HG02973 (cell line): ENCODE results near the gene SIVA1.

ENCODE experiments used
- ATAC-seq: cut with Tn5 transposase; IDR thresholded peaks from one replicate; pipeline ENCODE4 v1.9.1; 2021; ENCODE audit warnings: moderate library complexity; ENCODE audit not compliant: unreplicated experiment

SIVA1 gene

DNA sequence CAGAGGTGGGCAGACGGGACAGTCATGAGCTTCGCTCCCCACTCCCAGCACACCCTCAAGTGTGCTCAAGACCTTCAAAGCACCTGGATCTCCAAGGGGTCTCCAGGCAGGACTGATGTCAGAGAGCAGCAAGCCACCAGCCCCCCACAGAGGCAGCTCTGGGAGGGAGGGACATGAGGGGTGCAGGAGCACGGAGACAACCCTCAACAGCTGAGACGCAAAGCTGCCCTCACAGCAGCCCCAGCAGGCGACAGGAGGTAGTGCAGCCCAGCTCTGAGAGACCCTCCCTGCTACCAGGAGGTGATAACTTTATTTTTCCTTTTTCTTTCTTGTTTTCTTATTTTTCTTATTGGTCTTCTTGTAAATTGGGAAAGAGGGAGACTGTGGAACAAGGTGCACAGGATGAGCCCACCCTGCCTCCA, 17.9 kb downstream of the SIVA1 start:
- ATAC-seq, result no peak

- ATAC-seq, result no peak
These were observed 18.4 kb downstream of the SIVA1 start for GRCh38 chr14:104771374-104771773.

DNA sequence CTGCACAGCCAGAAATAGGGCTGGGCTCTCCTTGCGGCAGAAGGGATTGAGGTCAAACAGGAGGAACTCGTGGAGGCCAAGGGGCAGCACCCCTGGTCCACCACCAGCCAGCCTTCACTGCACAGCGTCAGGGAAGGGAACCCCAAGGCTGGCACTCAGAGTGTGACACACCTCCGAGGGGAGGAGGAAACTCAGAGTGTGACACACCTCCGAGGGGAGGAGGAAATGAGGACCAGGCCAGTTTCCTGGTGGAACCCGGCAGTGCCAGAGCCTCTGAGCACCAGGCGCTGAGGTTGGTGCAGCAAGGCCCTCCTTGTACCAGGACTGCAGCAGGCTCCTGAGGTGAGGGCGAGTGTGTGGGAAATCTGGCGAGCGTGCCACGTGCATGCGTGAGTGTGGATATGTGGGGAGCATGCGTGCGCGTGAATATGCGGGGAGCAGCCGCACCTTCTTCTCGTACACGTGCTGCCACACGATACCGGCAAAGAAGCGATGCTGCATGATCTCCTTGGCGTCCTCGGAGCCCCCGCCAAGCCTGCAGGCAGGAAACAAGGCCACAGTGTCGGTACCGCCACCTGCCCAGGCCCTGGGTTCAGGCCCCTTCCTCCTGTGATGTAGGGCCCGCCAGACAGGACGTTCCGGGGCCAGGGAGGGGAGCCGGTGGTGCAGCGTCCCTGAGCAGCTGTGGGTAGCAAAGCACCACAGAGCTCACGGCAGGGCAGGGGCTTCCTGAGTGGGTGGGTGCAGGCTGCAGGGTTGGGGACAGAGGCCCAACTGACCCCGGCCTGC, 19.2 kb downstream of the SIVA1 start:
- no peak for ATAC-seq

DNA sequence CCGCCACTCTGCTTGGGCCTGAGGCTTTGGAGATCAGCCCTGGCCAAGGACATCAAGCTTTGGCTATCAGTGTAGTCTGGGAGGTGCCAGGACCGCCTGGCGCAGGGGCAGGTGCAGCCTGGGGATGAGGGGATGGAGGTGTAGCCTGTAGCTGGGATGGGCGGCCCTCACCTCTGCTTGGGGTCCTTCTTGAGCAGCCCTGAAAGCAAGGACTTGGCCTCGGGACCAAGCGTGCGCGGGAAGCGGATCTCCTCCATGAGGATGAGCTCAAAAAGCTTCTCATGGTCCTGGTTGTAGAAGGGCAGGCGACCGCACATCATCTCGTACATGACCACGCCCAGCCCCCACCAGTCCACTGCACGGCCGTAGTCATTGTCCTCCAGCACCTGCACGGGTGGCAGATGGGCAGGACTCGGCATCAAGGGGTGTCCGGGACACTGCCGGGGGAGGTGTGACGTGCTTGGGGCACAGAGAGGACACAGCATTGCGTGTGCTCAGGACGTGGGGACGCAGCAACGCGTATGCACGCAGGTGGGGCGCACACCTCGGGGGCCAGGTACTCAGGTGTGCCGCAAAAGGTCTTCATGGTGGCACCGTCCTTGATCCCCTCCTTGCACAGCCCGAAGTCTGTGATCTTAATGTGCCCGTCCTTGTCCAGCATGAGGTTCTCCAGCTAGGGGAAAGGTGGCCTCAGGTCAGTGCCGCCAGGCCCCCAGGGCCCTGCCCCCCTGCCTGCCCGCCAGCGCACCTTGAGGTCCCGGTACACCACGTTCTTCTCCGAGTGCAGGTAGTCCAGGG, 20.0 kb downstream of the SIVA1 start:
- no peak for ATAC-seq

DNA sequence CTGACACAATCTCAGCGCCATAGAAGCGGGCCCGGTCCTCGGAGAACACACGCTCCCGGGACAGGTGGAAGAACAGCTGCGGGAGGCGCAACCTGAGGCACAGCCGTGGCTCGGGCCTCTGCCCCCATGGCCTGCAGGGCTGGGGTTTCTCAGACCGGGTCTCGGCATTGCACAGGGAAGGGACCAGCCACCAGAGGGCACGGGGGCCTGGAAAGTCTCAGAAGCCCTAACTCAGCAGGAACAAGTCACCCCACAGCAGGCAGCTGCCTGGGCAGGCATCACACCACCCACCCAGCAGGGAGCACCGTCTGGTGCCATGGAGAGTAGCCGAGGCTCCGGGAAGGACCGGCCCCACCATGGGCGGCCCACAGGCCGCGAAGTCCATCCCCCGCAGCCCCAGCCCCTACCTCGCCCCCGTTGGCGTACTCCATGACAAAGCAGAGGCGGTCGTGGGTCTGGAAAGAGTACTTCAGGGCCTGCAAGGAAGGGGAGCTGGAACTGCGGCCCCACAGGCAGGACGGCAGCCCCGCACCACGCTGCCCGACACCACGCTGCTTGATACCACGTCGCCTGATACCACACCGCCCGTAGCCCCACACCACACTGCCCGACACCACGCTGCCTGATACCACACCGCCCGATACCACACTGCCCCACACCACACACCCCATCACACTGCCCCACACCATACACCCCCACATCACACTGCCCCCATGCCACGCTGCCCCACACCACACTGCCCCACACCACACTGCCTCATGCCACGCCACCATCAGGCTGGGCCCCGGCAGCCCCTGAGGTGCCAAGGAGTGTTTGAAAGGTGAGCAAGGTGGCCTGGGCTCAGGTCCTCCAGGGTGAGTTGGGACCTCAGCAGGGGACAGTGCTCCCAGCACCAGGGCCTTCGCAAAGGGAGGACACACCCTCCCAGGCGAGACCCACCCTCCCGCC, 20.8 kb downstream of the SIVA1 start:
- no peak for ATAC-seq

GRCh38 chr14:104774453-104775072, 21.6 kb downstream of the SIVA1 start:
- ATAC-seq, result no peak

- no peak for ATAC-seq
These were observed 22.1 kb downstream of the SIVA1 start for GRCh38 chr14:104775073-104775489.

GRCh38 chr14:104776481-104776880, 23.5 kb downstream of the SIVA1 start:
- ATAC-seq, result no peak

- ATAC-seq, result no peak
These were observed 24.2 kb downstream of the SIVA1 start for GRCh38 chr14:104776961-104777807.

GRCh38 chr14:104777808-104778249, 24.9 kb downstream of the SIVA1 start:
- no peak for ATAC-seq

DNA sequence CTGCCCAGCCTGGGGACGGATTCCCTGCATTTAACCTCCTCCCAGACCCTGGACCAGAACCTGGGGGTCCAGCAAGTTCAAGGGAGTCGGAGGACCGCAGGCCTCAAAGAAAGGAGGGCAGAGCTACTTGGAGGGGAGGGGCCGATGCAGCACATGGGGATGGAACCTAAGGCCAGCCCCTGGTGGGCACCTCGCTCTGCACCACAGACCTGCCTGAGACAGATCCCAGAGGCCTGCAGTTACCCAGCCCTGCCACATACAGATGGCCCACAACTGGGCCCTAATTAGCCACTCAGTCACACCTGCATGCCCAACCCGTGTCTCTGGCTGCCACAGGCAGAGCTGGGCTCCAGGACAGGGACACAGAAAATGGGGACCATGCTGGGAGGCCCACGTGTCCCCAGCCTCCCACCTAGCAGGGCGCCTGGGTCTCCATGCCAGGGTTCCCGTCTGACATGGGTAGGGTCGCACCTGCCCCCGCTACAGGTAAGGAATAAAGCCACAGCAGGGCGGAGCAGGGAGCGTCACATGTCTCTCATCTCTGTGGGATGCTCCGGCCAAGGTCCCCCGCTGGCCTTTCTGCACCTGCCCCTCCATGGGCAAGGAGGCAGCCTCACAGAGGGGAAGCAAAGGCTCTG, 25.9 kb downstream of the SIVA1 start:
- ATAC-seq, result no peak

GRCh38 chr14:104779776-104780512, 27.0 kb downstream of the SIVA1 start:
- no peak for ATAC-seq

GRCh38 chr14:104780513-104781030, 27.6 kb downstream of the SIVA1 start:
- ATAC-seq, result no peak

DNA sequence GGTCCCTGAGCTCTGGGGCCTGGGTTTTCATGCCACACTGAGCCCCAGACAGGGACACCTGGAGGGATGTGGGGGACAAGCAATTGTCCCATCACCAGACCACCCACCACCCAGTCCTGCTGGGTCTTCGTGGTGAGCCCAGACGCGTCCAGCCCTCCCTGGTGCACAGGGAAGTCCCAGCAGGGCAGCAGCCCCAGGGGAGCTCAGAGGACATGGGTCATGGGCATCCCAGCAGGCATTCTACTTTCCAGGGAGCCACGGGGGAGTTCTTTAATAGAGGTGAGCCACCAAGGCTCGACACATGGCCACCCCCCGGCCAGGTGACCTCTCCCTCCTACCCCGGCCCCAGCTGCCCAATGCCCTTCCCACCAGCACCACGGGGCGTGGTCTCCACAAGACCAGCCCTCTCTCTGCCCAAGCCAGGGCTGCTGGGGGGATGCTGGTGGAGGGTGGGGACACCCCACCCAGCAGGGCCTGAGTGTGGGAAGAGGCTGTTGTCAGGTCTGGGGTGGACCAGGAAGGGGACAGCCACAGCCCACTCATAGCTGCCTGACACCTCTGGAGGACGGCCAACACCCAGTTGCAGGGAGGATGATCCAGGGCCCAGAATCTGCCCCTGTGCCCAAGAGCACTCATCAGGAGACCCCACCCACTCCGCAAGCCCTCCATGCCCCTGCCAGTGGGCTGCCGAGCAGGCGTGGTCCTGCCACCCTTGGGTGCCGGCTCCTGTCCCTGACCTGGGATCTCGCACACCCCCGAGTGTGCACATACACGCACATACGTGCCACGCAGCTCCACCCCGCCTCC, 28.5 kb downstream of the SIVA1 start:
- ATAC-seq, result no peak

DNA sequence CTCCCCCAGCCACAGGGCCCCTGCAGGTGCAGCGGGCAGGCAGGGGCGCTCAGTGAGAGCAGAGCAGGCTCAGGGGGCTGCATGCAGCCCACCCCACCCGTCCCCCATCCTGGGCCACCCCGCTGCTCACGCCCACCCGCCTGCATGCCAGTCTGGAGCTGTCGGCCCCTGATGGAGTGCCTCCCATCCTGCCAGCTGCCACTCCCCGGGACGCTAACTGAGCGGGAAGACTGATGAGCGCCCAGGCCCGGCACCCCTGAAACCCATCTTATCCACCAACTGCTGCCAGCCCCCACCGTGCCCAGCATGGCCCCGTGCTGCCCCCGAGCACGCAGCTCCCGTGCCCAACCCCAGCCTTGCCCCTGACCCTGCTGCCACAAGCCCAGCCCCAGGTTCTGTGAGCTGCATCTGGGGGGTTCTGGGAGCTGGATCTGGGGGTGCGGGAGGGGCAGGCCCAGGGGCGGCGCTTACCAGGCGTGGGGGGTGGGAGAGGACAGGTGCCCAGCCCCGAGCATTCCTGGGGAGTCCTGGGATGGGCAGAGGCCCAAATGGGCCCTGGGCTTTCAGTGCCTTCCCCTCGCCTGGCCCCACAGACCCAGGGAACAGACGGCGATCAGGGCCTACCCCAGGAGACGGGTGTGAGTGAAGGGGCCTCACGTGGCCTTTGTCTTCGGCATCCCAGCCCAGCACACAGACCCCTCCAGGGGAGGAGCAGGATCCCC, 29.3 kb downstream of the SIVA1 start:
- no peak for ATAC-seq

GRCh38 chr14:104782808-104783139, 29.8 kb downstream of the SIVA1 start:
- no peak for ATAC-seq
